AG20443 (cell line): ENCODE measurements around the gene C18orf54.
"Not testable (repeated sequence)": the region's sequence is repeated elsewhere in the genome, so short reads cannot be mapped to it uniquely, and the experiment has no call there.

Source experiments
- DNase-seq: peaks from one replicate; pipeline ENCODE4 v3.0.0; 2012; ENCODE audit warnings: low spot score, mixed read lengths

Gene C18orf54

GRCh38 chr18:54357660-54358494 lies at the start of gene C18orf54, which contains the start of gene STARD6:
Gene C18orf54 (plus strand): TSS chr18:54357906. CDS start chr18:54360573, 2,667 bp downstream.
Gene STARD6 (minus strand): TSS chr18:54357858. CDS start chr18:54354573, 3,285 bp downstream.
- DNase-seq, result peak; percentile 99

DNA sequence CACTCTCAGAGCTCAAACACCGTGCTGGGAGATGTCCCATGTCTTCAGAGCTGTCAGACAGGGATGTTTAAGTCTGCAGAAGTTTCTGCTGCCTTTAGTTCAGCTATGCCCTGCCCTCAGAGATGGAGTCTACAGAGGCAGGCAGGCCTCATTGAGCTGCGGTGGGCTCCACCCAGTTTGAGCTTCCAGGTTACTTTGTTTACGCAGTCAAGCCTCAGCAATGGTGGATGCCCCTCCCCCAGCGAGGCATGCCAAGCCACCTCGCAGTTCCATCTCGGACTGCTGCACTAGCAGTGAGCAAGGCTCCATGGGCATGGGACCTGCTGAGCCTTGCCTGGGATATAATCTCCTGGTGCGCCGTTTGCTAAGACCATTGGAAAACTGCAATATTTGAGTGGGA lies 48.1 kb upstream of the C18orf54 start:
- not testable (repeated sequence) for DNase-seq

GRCh38 chr18:54316071-54316820 lies 41.5 kb upstream of the C18orf54 start:
- DNase-seq, result no peak

GRCh38 chr18:54323561-54323960 lies 34.1 kb upstream of the C18orf54 start:
- no peak for DNase-seq

DNA sequence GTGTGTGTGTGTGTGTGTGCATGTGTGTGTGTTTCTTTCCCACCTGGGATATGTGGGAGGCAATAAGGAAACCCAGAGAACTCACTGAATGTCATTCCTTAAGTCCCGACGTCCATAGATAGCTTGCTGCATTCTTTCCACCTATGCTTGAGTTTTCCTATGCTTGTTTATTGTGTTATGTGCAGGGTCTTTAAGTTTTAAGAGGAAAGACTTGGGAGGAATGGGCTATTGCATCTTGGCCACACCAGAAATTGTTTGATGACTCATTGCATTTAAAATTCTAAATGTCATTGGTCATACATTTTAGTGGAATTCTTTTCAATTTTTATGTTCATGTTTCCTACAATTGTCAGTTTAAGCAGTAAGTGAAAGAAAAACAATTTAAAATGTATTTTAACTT lies 33.7 kb upstream of the C18orf54 start:
- no peak for DNase-seq

DNA sequence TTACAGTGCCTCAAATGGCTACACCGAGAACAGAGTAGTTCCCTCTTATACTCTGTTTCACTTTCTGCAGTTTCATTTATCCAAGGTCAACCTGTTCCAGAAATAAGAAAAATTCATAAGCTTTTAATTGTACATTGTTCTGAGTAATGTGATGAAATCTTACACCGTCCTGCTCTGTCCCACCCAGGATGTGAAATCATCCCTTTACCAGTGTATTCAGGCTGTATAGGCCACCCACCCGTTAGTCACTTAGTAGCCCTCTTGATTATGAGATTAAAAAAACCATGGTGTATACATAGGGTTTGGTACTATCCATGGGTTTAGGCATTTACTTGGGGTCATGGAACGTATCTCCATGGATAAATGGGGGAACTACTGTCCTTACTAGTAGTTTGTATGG lies 29.9 kb upstream of the C18orf54 start:
- no peak for DNase-seq

DNA sequence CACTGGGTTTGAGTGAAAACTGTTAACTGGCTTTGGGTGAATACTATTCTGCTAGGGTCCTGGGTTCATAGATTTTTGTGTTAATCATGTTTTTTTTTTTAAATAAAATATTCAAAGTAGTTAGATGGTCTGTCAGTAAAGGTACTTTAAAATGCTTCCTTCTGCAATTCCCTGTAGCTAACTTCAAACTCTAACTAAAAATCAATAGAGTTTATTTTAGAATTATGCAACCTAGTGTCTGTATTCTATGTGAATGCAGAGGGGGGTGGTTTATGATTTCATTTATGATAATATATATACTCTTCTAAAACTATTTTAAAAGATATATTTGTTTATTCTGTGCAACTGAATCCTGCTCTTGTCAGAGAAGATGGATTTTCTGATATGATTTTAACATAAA lies 27.9 kb upstream of the C18orf54 start:
- DNase-seq, result no peak

DNA sequence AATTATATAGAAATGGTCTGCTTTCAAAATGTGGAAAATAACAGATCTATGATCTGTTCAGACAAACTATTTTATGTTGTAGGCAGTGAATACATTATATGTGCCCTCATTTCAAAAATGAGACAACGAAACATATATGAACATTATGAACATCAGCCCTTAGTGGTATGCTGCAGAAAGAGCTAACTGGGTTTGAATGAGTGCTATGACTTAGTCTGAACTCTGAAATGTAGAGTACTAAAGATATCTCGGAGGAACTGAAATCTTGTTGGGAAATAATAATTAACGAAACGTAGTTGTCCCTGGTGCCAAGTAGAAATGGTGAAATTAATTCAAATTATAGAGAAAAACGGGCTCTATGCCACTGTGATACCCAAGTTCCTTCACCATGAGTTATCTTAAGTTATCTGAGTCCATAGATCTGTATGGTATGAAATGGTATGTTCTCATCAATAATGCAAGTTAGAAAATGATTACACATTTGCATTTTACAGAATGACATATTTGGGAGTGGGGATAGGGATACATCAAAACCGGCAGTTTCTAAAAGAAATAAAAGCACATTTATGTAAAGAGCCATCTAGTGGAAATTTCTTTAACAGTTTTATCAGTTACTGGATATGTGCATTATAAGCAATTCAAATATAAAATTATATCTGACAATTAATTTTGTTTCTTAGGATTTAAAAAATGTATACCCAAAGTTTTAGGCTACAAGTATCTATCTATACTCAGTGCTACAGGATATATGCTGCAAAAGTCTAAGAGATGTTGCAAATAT lies 26.7 kb upstream of the C18orf54 start:
- DNase-seq, result no peak

- DNase-seq, result no peak
Observed at GRCh38 chr18:54335638-54336173, 22.0 kb upstream of the C18orf54 start.

DNA sequence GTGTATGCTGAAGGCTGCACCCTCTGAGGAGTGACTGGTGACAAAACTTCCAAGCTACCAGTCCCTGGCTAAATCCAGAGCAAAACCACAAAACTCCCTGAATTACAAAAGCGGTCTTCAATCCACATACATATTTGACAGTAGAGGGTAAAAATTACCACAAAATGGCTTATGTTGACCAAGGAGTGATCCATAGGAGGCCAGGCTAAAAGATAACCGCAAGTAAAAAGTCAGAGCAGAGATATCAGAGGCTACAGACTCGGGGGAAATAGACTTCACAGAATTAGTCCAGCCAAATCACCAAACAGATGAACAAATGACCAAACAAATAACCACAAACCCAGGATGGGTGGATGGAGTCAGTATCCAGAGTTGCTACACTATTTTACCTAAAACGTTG lies 19.5 kb upstream of the C18orf54 start:
- DNase-seq, result no peak

- no peak for DNase-seq
Observed at GRCh38 chr18:54351186-54351585, 6.5 kb upstream of the C18orf54 start.

GRCh38 chr18:54357082-54357659 lies 535 bp upstream of the C18orf54 start:
- no peak for DNase-seq

- peak; percentile 43 for DNase-seq
Observed at GRCh38 chr18:54358495-54359040, 862 bp downstream of the C18orf54 start.

- no peak for DNase-seq
Observed at GRCh38 chr18:54359233-54359632, 1.5 kb downstream of the C18orf54 start.

- no peak for DNase-seq
Observed at GRCh38 chr18:54360406-54360805, 2.7 kb downstream of the C18orf54 start.

DNA sequence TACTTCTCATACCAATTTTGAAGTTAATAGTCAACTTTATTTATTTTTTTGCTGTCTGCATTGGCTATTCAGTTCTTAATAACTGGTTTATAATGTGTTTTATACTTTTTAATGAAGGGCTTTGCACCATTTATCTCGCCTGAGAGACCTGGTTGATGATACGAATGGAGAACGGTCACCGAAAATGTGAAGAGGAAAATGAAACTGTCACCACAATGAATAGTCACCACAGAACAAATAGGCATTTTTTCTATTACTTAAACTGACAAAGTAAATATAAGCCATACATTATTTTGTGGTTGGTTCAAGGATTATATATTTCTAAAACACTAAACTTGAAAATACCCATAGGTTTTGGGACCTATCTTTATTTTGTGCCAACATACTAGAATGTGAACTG lies 20.4 kb downstream of the C18orf54 start:
- no peak for DNase-seq

DNA sequence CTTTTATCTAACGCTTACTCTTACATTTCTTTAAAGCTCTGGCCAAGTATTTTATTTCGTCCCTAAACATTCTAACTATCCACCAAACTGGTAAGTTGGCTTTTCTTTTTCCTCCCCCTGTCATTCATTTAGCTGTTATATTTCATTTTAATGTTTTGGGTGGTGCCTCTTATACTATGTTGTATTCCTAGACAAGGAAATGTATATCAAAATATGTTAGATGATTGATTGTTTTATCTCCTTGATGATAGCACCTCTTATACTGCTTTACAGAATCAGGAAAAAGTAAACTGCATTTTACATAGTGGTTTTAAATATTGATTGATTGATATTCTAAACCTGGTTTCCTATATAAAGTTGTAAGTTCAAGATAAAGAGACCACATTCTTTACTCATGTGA lies 23.9 kb downstream of the C18orf54 start:
- DNase-seq, result no peak

DNA sequence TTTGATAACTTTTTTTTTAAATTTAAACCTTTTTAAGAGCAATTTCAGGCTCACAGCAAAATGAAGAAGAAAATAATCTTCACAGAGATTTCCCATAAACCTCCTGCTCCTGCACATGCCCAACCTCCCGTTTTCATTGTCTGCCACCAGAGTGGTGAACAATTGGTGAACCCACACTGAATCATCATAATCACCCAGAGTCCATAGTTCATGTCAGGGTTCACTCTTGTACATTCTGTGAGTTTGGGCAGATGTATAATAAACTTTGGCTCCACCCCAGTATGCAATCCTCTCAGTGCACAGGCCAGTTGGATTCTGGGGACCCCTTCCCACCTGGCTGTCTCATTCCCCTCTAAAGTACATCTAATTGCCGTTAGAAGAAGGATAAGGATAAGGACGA lies 24.4 kb downstream of the C18orf54 start:
- DNase-seq, result no peak

DNA sequence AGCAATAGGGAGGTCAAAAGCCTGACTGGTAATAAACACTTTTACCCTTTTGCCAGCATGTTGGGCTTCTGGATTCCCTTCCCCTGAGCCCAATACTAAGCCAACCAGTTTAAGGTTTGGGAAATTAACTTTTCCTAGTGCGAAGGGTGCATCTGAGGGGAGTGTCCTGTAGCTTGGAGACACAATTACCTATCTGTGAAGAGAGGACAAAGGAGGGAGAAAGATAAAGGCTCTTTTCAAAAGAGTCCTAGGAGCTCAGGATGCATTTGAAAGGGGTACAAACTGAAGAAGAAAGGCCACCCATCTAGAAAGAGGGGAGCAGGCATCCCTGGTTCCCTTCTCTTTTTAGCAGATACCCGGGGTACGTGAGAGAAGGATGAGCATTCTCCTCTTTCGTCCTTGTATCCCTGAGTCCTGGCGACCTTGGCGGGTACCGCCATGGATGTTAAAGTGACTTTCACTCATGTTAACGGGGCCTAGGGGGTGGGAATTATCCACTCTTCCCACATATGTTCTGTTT lies 25.1 kb downstream of the C18orf54 start:
- DNase-seq, result no peak

DNA sequence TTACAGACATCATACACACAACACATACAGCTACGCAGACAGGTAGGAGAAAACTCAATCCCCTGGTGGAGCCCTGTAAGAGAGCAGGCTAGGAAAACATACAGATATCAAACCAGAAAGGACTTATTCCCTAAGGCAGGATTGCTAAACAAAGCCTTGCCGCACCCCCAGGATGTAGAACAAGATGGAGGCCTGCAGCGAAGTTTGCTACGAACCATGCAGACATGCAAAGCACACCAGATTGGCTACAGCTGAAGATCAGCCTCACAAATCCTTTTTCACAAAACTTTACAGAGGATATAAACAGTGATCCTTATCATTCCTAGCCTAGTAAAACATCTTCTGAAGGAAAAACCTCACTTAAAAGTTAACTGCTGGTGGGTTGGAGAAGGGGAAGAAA lies 28.3 kb downstream of the C18orf54 start:
- no peak for DNase-seq

GRCh38 chr18:54386800-54387495 lies 29.2 kb downstream of the C18orf54 start:
- not testable (repeated sequence) for DNase-seq
